Measurements from ENCODE around the gene PAPOLA.
"Not testable (repeated sequence)": the region's sequence is repeated elsewhere in the genome, so short reads cannot be mapped to it uniquely, and the experiment has no call there.

Gene PAPOLA

DNA sequence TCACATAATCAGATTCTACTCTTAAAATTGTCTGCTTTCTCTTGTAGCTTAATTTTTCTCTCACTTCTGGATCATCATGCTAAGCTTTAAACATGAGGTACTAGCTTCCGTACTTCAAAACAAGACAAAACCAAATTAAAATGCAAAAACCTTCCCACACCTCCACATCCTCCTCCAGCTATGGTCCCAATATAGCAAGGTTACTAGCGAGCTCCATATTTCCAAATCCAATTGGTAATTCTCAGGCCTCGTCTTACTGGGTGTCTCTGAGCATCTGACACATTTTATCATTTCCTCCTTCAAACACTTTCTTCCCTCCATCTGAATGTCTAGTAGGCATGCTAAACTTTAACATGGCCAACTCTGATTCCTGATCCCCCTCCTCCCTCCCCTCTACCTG, 7.9 kb upstream of the PAPOLA start:
- H3K27me3 ChIP-seq = no peaks in the 10 kb centered on the region
- no peak for DNase-seq
- no peaks in the 10 kb centered on the region for H3K36me3 ChIP-seq
- no peaks in the 10 kb centered on the region for H3K9me3 ChIP-seq
- no peaks in the 10 kb centered on the region for H3K4me1 ChIP-seq
- no peak overlapping the region for H3K4me3 ChIP-seq (ENCODE audit: low read depth, low read length)
- TF ChIP-seq, protein P1, sequence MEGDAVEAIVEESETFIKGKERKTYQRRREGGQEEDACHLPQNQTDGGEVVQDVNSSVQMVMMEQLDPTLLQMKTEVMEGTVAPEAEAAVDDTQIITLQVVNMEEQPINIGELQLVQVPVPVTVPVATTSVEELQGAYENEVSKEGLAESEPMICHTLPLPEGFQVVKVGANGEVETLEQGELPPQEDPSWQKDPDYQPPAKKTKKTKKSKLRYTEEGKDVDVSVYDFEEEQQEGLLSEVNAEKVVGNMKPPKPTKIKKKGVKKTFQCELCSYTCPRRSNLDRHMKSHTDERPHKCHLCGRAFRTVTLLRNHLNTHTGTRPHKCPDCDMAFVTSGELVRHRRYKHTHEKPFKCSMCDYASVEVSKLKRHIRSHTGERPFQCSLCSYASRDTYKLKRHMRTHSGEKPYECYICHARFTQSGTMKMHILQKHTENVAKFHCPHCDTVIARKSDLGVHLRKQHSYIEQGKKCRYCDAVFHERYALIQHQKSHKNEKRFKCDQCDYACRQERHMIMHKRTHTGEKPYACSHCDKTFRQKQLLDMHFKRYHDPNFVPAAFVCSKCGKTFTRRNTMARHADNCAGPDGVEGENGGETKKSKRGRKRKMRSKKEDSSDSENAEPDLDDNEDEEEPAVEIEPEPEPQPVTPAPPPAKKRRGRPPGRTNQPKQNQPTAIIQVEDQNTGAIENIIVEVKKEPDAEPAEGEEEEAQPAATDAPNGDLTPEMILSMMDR (IDR thresholded peaks at IDR 0.05; ENCODE audit: low read depth, low read length) = no peak

DNA sequence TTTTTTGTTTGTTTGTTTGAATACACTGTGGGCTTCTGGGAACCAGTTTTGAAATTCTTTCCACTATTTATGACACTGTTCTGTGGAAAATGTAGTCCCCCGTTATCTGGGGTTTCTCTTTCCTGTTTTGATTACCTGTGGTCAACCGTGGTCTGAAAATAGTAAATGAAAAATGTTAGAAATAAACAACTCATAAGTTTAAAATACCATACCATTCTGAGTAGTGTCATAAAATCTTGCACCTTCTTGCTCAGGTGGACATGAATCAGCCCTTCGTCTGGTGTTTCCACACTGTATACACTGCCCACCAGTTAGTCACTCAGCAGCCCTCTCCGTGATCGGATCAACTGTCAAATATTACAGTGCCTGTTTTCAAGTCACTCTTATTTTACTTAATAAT, 5.1 kb upstream of the PAPOLA start:
- TF ChIP-seq, protein P1 (IDR thresholded peaks at IDR 0.05; ENCODE audit: low read depth, low read length) = no peak
- no peaks in the 10 kb centered on the region for H3K36me3 ChIP-seq
- no peaks in the 10 kb centered on the region for H3K27me3 ChIP-seq
- no peaks in the 10 kb centered on the region for H3K9me3 ChIP-seq
- H3K4me3 ChIP-seq (ENCODE audit: low read depth, low read length) = no peak overlapping the region
- no peaks in the 10 kb centered on the region for H3K4me1 ChIP-seq
- no peak for DNase-seq

DNA sequence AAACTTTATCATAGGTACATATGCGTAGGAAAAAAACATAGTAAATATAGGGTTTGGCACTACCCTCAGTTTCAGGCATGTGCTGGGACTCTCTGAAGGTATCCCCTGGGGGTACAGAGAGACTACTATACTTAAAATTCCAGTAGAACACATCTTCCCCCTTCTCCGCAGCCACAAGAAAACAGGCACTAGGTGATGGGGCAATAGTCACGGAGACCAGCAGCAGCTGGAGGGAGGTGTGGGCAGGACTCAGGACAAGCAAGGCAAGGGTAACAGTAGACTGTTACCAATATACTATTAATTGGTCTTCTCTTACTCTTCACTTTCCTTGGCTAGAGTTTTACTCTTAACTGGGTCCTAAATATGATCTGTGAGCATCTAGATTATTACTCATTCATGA, 4.6 kb upstream of the PAPOLA start:
- Histone ChIP-seq H3K4me3 (ENCODE audit: low read depth, low read length) (no peak overlapping the region), H3K9me3 (no peaks in the 10 kb centered on the region), H3K36me3 (no peaks in the 10 kb centered on the region), H3K27me3 (no peaks in the 10 kb centered on the region), H3K4me1 (no peaks in the 10 kb centered on the region)
- TF ChIP-seq, protein P1 (IDR thresholded peaks at IDR 0.05; ENCODE audit: low read depth, low read length) = no peak
- no peak for DNase-seq

DNA sequence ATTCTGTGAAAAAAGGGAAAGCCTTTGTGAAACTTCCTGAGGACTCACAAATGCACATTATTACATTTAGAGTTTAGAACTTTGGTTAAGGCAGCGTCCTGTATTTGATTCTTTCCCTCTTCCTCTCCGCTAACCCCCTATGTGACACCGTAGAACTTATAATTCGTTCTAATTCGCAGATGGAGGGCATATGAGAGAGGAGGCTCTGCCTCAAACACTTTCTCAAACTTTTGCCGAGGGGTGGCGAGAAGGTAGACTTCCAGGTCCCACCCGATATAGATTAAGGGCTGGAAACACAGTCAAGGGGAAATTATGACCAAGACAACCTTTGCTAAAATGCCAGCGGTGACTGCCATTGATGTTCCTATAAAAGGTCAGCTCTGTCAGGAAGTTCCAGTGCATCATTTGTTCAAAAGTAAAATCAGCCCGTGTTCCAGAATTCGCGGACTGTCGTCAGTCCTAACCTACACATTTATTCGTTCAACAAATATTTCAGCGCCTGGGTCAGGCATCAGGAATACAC, 904 bp upstream of the PAPOLA start:
- no peak for DNase-seq
- Histone ChIP-seq H3K4me1 (no peaks in the 10 kb centered on the region), H3K27me3 (no peaks in the 10 kb centered on the region), H3K4me3 (ENCODE audit: low read depth, low read length) (peak overlapping the region; percentile 99), H3K36me3 (no peaks in the 10 kb centered on the region; the same call in 1 of the 2 replicates), H3K9me3 (no peaks in the 10 kb centered on the region)
- TF ChIP-seq, protein P1 (IDR thresholded peaks at IDR 0.05; ENCODE audit: low read depth, low read length) = no peak

DNA sequence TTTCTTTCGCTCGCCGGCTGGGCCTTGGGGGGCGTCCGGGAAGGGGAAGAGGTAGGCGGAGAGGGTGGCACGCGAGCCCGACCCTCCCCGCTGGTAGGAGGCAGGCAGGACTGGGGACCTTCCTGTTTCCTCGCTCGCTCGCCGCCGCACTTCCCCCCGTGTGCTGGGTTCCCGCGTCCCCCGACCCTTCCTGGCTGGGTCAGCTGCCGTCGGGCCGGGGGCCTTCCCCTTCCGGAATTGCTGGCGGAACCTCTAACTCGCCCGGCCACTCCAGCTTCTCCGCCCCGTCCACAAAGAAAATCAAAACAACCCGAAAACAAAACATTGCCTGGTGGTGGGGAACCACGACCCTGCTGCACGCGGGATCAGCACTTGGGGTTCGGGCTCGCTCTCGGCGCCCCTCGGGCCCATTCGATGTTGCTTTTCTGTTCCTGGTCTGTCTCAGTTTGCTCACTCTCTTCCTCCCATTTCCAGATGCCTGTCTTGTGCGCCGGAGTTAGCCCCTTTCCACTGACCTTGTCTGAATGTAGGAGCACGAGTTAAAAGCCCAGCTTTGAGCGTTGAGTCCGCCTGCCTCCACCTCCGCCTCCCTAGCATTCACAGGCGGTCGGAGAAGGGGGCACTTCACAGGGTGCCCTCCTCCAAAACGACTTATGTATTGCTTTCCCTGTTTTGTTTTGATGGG, 581 bp downstream of the PAPOLA start:
- peak; percentile 61 for DNase-seq
- H3K4me1 ChIP-seq = no peaks in the 10 kb centered on the region

DNA sequence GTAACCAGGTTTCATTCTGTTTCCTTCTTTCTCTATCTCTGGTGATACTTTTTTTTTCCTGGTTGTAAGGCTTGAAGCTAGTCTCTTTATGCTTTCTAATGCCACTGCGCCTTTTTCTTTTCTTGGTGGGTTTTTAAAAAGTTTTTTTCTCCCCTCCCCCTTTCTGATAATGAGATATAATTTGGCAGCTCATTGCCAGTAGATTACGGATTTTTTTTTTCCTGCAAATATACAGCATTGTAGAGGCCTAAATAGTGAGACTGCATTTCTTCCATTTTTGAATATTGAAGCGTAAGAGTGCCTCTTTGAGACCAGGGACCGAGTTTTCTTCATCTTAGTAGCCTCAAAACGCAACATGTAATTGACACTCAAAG, 1.1 kb downstream of the PAPOLA start:
- TF ChIP-seq, protein P1 (IDR thresholded peaks at IDR 0.05; ENCODE audit: low read depth, low read length) = no peak
- Histone ChIP-seq H3K27me3 (no peaks in the 10 kb centered on the region), H3K9me3 (no peaks in the 10 kb centered on the region), H3K4me3 (ENCODE audit: low read depth, low read length) (peak overlapping the region; percentile 99), H3K36me3 (no peaks in the 10 kb centered on the region; the same call in 1 of the 2 replicates), H3K4me1 (no peaks in the 10 kb centered on the region)
- DNase-seq = no peak

More for the DNA sequence above, 581 bp downstream of the PAPOLA start:
- no peaks in the 10 kb centered on the region for H3K9me3 ChIP-seq
- no peaks in the 10 kb centered on the region; the same call in 1 of the 2 replicates for H3K36me3 ChIP-seq
- TF ChIP-seq, protein P1 (IDR thresholded peaks at IDR 0.05; ENCODE audit: low read depth, low read length) = no peak
- peak overlapping the region; percentile 99 for H3K4me3 ChIP-seq (ENCODE audit: low read depth, low read length)
- H3K27me3 ChIP-seq = no peaks in the 10 kb centered on the region

DNA sequence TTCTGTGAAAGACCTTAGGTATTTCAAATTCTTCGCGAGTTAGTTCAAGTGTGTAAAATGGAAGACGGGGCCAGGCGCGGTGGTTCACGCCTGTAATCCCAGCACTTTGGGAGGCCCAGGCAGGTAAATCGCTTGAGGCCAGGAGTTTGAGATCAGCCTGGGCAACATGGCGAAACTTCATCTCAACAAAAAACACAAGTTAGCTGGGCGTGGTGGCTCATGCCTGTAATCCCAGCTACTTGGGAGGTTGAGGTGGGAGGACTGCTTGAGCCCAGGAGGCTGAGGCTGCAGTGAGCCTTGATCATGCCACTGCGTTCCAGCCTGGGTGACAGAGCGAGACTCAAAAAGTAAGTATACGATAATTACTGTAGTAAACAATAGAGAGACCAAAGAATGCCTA, 2.2 kb downstream of the PAPOLA start:
- not testable (repeated sequence) for H3K4me3 ChIP-seq (ENCODE audit: low read depth, low read length); H3K27me3 ChIP-seq; H3K9me3 ChIP-seq; DNase-seq; H3K36me3 ChIP-seq; H3K4me1 ChIP-seq
